A673 (cell line): ENCODE data around the gene GALNT7. TPM values are rescaled to one million over a fixed set of nuclear protein-coding genes. Genes with fewer than 3 reads are reported as not detected.

ENCODE experiments used
- BruUV-seq: library from RNA; stranded (reverse); fragments of 400-500 nt; replicated peaks from 2 replicates; lab custom pipeline; 2021; lab: Mats Ljungman, UMichigan
- CTCF ChIA-PET: fragments of 300-600 bp; sonication (Branson Sonifier 250); formaldehyde crosslinking; loops from one replicate; lab custom pipeline; 2022; ENCODE audit warnings: antibody characterized with exemption; lab: Charles Lee
- POLR2A ChIA-PET: fragments of 300-600 bp; sonication (Branson Sonifier 250); formaldehyde crosslinking; loops from one replicate; lab custom pipeline; 2022; ENCODE audit warnings: antibody characterized with exemption; ENCODE audit not compliant: low non-redundant PET; lab: Charles Lee
- DNase-seq: peaks from one replicate; pipeline ENCODE4 v3.0.0-alpha.2; 2015; ENCODE audit warnings: low spot score
- H3K27ac ChIP-seq: fragments of 200-600 bp; sonication (generic); 2 replicates; pipeline ENCODE4 v1.5.1; 2016; ENCODE audit warnings: mixed run types, low read depth, mild to moderate bottlenecking, mixed read lengths, antibody characterized with exemption, low read length; ENCODE audit not compliant: poor library complexity, severe bottlenecking
- H3K27me3 ChIP-seq: fragments of 200-600 bp; sonication (generic); replicated peaks from 2 replicates; pipeline ENCODE4 v1.6.1; 2017; ENCODE audit warnings: mixed run types, low read depth, mild to moderate bottlenecking, mixed read lengths, antibody characterized with exemption, low read length; ENCODE audit not compliant: insufficient read depth, poor library complexity
- H3K36me3 ChIP-seq: fragments of 200-600 bp; sonication (generic); 2 replicates; pipeline ENCODE4 v1.6.1; 2016; ENCODE audit warnings: mixed run types, mild to moderate bottlenecking, mixed read lengths, antibody characterized with exemption, low read length; ENCODE audit not compliant: insufficient read depth, poor library complexity, severe bottlenecking
- H3K4me1 ChIP-seq: fragments of 200-600 bp; sonication (generic); 2 replicates; pipeline ENCODE4 v1.6.1; 2017; ENCODE audit warnings: mixed run types, mild to moderate bottlenecking, mixed read lengths, antibody characterized with exemption, low read length; ENCODE audit not compliant: insufficient read depth, poor library complexity, severe bottlenecking
- H3K4me3 ChIP-seq: fragments of 200-600 bp; sonication (generic); 2 replicates; pipeline ENCODE4 v1.5.1; 2016; ENCODE audit warnings: low read depth, mixed run types, mild to moderate bottlenecking, mixed read lengths, low read length; ENCODE audit not compliant: poor library complexity, severe bottlenecking
- H3K9me3 ChIP-seq: fragments of 200-600 bp; sonication (generic); 2 replicates; pipeline ENCODE4 v1.6.1; 2016; ENCODE audit warnings: mixed run types, low read depth, mild to moderate bottlenecking, mixed read lengths, antibody characterized with exemption, low read length; ENCODE audit not compliant: poor library complexity, severe bottlenecking
- EZH2 ChIP-seq: fragments of 200-600 bp; sonication (generic); IDR thresholded peaks from 2 replicates; pipeline ENCODE4 v1.6.1; 2017; ENCODE audit warnings: borderline replicate concordance, low read depth, mild to moderate bottlenecking, mixed read lengths, antibody characterized with exemption, low read length; ENCODE audit not compliant: poor library complexity, severe bottlenecking
- intact Hi-C: fragments of 100-400 bp; cut with micrococcal nuclease; formaldehyde crosslinking; loops from one replicate; pipeline ENCODE4 v1.10.0; 2022; ENCODE audit not compliant: unreplicated experiment
- total RNA-seq: library from RNA; stranded (reverse); gene quantifications from 2 replicates; pipeline ENCODE4 v1.2.3, GENCODE V29; 2021
- TF ChIP-seq, protein P1 (sequence below): fragments of 300-800, 200-600 bp; sonication (generic); conservative IDR thresholded peaks from 2 replicates; pipeline ENCODE4 v1.5.1; 2017; ENCODE audit warnings: low read depth, mild to moderate bottlenecking, antibody characterized with exemption, low read length, moderate library complexity, mixed read lengths

The GALNT7 gene
- total RNA-seq, 1 experiment from 2014 or later: 89.7 TPM

DNA sequence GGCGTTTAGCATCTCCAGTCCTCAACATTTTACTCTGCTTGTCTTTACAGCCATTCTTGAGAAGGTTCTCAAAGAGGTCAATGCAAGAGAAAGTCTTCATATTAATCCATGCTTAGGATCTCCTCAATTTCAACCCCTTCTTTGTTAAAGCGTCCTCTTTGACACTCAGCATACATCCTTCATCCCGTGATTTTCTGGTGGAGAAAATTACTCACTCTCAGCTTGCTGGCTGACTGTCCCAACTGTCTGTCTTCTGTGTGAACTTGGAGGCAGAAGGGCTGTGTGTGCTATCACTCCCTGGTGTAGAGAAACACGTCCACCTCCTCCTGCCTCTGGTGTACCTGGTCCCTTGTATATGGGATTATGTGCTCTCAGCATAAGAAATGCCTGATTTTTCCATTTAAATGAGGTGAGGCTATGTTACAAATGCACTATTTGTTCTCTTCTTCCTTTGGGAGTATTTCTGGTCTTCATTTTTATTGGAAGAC, 57.8 kb downstream of the GALNT7 start:
- BruUV-seq: no TSS peak
- DNase-seq: no peak
- Histone ChIP-seq H3K27me3 (no peaks in the 10 kb centered on the region), H3K4me3 (no peak overlapping the region), H3K9me3 (no peaks in the 10 kb centered on the region), H3K27ac (peak overlapping the region; percentile 45), H3K4me1 (peaks cover 54% of the 10 kb centered on the region), H3K36me3 (no peaks in the 10 kb centered on the region)
- POLR2A ChIA-PET: no interaction called here
- intact Hi-C loops: no loop called here
- no peak for TF ChIP-seq EZH2
- CTCF ChIA-PET: no interaction called here

- no peaks in the 10 kb centered on the region for H3K36me3 ChIP-seq
- H3K27ac ChIP-seq: no peak overlapping the region
- no peak overlapping the region for H3K4me3 ChIP-seq
- no TSS peak for BruUV-seq
- H3K27me3 ChIP-seq: no peaks in the 10 kb centered on the region
- H3K4me1 ChIP-seq: peaks cover 61% of the 10 kb centered on the region
- no peak for DNase-seq
- no peak for TF ChIP-seq EZH2
- TF ChIP-seq, protein P1, sequence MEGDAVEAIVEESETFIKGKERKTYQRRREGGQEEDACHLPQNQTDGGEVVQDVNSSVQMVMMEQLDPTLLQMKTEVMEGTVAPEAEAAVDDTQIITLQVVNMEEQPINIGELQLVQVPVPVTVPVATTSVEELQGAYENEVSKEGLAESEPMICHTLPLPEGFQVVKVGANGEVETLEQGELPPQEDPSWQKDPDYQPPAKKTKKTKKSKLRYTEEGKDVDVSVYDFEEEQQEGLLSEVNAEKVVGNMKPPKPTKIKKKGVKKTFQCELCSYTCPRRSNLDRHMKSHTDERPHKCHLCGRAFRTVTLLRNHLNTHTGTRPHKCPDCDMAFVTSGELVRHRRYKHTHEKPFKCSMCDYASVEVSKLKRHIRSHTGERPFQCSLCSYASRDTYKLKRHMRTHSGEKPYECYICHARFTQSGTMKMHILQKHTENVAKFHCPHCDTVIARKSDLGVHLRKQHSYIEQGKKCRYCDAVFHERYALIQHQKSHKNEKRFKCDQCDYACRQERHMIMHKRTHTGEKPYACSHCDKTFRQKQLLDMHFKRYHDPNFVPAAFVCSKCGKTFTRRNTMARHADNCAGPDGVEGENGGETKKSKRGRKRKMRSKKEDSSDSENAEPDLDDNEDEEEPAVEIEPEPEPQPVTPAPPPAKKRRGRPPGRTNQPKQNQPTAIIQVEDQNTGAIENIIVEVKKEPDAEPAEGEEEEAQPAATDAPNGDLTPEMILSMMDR: no peak
- ChIA-PET POLR2A (interaction anchor here (0.7 kb wide), 1 partner anchor 21 kb away, joined by 3 read pairs; no protein-coding TSS in a partner anchor), CTCF (no interaction called here)
- intact Hi-C loops: no loop called here
- no peaks in the 10 kb centered on the region for H3K9me3 ChIP-seq
These were observed 59.1 kb downstream of the GALNT7 start for GRCh38 chr4:173227756-173228155.

DNA sequence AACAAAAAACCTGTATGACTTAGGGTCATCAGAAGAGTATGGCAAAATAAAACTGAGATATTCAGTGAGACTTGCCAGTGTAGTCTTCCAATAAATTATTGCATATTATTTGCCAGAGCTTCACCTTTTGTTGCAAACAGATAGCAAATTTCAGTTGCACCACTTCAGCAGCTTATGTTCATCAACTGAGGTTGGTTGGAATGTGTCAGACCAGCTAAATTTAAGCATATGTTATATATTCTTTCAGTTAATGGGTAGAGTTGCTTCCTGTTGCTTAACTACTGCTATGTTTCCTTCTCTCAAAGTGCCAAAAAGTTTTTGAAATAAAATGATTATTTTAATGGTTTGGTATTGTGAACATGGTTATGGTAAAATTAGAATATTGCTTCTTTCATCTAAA, 61.5 kb downstream of the GALNT7 start:
- TF ChIP-seq, protein P1: no peak
- no peak for TF ChIP-seq EZH2
- no TSS peak for BruUV-seq
- DNase-seq: peak; percentile 50
- Histone ChIP-seq H3K27ac (peak overlapping the region; percentile 68), H3K4me3 (no peak overlapping the region), H3K4me1 (peaks cover 59% of the 10 kb centered on the region), H3K36me3 (no peaks in the 10 kb centered on the region), H3K27me3 (no peaks in the 10 kb centered on the region), H3K9me3 (no peaks in the 10 kb centered on the region)
- POLR2A ChIA-PET: no interaction called here
- CTCF ChIA-PET: no interaction called here
- intact Hi-C loops: no loop called here

GRCh38 chr4:173231916-173232315, 63.3 kb downstream of the GALNT7 start:
- TF ChIP-seq, protein P1: peak; percentile 55
- no peak for TF ChIP-seq EZH2
- POLR2A ChIA-PET: no interaction called here
- DNase-seq: peak; percentile 55
- Histone ChIP-seq H3K27ac (peak overlapping the region; percentile 13), H3K4me3 (no peak overlapping the region), H3K9me3 (no peaks in the 10 kb centered on the region), H3K4me1 (peaks cover 55% of the 10 kb centered on the region), H3K36me3 (no peaks in the 10 kb centered on the region), H3K27me3 (no peaks in the 10 kb centered on the region)
- no TSS peak for BruUV-seq
- intact Hi-C loops: no loop called here
- CTCF ChIA-PET: no interaction called here
